HEK293T (cell line): ENCODE measurements around the gene MYH14.
A peak's percentile ranks its signal among the peaks of the same experiment; 100 is the strongest.

ENCODE experiments used
- CTCF ChIA-PET: fragments of 350-600 bp; formaldehyde crosslinking; extraction: SDS; loops from one replicate; lab custom pipeline; 2021; ENCODE audit warnings: antibody characterized with exemption, inconsistent platforms; lab: Yijun Ruan, JAX
- POLR2A ChIA-PET: fragments of 350-600 bp; formaldehyde crosslinking; extraction: SDS; loops from one replicate; lab custom pipeline; 2020; ENCODE audit warnings: antibody characterized with exemption, inconsistent platforms; lab: Yijun Ruan, JAX
- DNase-seq: peaks from one replicate; pipeline ENCODE4 v3.0.0; 2012; ENCODE audit warnings: mixed read lengths; ENCODE audit errors: extremely low spot score
- ARNT ChIP-seq: fragments of 450-650 bp; IDR thresholded peaks from 2 replicates; pipeline ENCODE4 v1.6.1; 2017; ENCODE audit warnings: mild to moderate bottlenecking
- BHLHE40 ChIP-seq: fragments of 450-650 bp; IDR thresholded peaks from 2 replicates; pipeline ENCODE4 v1.6.1; 2016; ENCODE audit warnings: mild to moderate bottlenecking, moderate library complexity, borderline replicate concordance
- CTBP1 ChIP-seq: fragments of 450-650 bp; IDR thresholded peaks from 2 replicates; pipeline ENCODE4 v1.6.1; 2016; ENCODE audit warnings: borderline replicate concordance
- ELF4 ChIP-seq: fragments of 450-650 bp; IDR thresholded peaks from 2 replicates; pipeline ENCODE4 v1.6.1; 2017; ENCODE audit warnings: antibody characterized with exemption
- FOXA1 ChIP-seq: fragments of 450-650 bp; IDR thresholded peaks from 2 replicates; pipeline ENCODE4 v1.6.1; 2016; ENCODE audit warnings: mild to moderate bottlenecking
- FOXK2 ChIP-seq: fragments of 450-650 bp; IDR thresholded peaks from 2 replicates; pipeline ENCODE4 v1.6.1; 2016; ENCODE audit warnings: mild to moderate bottlenecking
- FOXM1 ChIP-seq: fragments of 450-650 bp; IDR thresholded peaks from 2 replicates; pipeline ENCODE4 v1.6.1; 2017; ENCODE audit warnings: mild to moderate bottlenecking, borderline replicate concordance
- HDGF ChIP-seq: fragments of 450-650 bp; IDR thresholded peaks from 2 replicates; pipeline ENCODE4 v1.6.1; 2017; ENCODE audit warnings: antibody characterized with exemption, borderline replicate concordance
- L3MBTL2 ChIP-seq: fragments of 450-650 bp; conservative IDR thresholded peaks from 2 replicates; pipeline ENCODE4 v1.6.1; 2016; ENCODE audit warnings: mild to moderate bottlenecking
- LEF1 ChIP-seq: fragments of 450-650 bp; IDR thresholded peaks from 2 replicates; pipeline ENCODE4 v1.6.1; 2017; ENCODE audit warnings: mild to moderate bottlenecking, borderline replicate concordance
- NFRKB ChIP-seq: fragments of 450-650 bp; IDR thresholded peaks from 2 replicates; pipeline ENCODE4 v1.6.1; 2016; ENCODE audit warnings: mild to moderate bottlenecking, moderate library complexity
- SP1 ChIP-seq: fragments of 450-650 bp; IDR thresholded peaks from 2 replicates; pipeline ENCODE4 v1.6.1; 2017
- SUZ12 ChIP-seq: fragments of 450-650 bp; IDR thresholded peaks from 2 replicates; pipeline ENCODE4 v1.6.1; 2016; ENCODE audit warnings: mild to moderate bottlenecking
- TARDBP ChIP-seq: fragments of 450-650 bp; IDR thresholded peaks from 2 replicates; pipeline ENCODE4 v1.6.1; 2016
- ZNF384 ChIP-seq: fragments of 450-650 bp; IDR thresholded peaks from 2 replicates; pipeline ENCODE4 v1.6.1; 2016
- TF ChIP-seq, protein P1 (sequence below): fragments of 450-650 bp; IDR thresholded peaks from 2 replicates; pipeline ENCODE4 v1.6.1; 2016

The MYH14 gene

DNA sequence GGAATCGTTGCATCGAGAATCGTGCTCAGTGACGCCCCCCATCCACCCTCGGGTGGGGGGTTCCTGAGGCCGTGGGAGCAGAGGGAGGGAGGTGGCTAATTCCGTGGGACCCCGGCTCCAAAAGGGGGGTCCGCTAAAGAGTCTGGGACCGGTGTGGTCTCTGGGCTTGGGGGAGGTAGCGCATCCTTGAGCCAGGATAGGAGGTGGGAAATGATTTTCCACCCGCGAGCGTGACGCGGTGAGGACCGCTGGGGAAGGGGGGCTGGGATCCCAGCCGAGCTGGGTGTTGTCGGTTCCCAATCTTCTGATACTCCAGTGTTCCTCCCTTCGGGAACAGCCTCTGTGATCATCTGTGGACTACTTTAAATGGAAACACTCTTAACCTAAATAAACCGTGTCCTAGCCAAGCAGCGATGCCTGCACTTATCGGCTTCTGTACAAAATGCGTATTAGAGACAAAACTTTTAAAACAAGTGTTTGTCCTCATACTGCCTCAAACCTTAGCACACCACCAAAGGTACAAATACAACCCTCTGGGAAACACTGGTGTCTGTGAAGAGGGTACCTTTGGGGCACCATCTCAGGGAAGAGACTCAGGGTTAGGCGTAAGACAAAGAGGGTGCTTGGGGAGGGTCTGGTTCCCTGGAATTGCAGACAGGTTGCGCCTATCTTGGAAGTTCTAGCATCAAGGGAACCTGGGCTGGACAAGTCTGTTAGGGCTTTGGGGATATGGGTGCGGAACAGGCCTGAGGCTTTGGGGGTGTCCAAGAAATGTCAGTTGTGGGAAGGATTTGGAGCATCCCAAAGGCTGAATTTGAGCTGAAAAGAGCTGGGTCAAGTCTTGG is 109.8 kb downstream of the MYH14 start:
- DNase-seq = no peak
- ChIA-PET POLR2A (interaction anchor here (1.1 to 1.3 kb wide), 2 partner anchors 9 to 20 kb away, joined by 3 to 5 read pairs; no protein-coding TSS in a partner anchor), CTCF (no interaction called here)
- no peak for TF ChIP-seq FOXM1
- no peak for TF ChIP-seq ELF4
- no peak for TF ChIP-seq HDGF
- no peak for TF ChIP-seq NFRKB
- TF ChIP-seq FOXA1 = no peak
- no peak for TF ChIP-seq BHLHE40
- TF ChIP-seq LEF1 = no peak
- TF ChIP-seq ZNF384 = no peak
- TF ChIP-seq, protein P1, sequence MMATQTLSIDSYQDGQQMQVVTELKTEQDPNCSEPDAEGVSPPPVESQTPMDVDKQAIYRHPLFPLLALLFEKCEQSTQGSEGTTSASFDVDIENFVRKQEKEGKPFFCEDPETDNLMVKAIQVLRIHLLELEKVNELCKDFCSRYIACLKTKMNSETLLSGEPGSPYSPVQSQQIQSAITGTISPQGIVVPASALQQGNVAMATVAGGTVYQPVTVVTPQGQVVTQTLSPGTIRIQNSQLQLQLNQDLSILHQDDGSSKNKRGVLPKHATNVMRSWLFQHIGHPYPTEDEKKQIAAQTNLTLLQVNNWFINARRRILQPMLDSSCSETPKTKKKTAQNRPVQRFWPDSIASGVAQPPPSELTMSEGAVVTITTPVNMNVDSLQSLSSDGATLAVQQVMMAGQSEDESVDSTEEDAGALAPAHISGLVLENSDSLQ = no peak
- TF ChIP-seq L3MBTL2 = no peak
- TF ChIP-seq TARDBP = no peak
- TF ChIP-seq FOXK2 = no peak
- TF ChIP-seq SUZ12 = no peak
- no peak for TF ChIP-seq SP1
- no peak for TF ChIP-seq ARNT
- no peak for TF ChIP-seq CTBP1

DNA sequence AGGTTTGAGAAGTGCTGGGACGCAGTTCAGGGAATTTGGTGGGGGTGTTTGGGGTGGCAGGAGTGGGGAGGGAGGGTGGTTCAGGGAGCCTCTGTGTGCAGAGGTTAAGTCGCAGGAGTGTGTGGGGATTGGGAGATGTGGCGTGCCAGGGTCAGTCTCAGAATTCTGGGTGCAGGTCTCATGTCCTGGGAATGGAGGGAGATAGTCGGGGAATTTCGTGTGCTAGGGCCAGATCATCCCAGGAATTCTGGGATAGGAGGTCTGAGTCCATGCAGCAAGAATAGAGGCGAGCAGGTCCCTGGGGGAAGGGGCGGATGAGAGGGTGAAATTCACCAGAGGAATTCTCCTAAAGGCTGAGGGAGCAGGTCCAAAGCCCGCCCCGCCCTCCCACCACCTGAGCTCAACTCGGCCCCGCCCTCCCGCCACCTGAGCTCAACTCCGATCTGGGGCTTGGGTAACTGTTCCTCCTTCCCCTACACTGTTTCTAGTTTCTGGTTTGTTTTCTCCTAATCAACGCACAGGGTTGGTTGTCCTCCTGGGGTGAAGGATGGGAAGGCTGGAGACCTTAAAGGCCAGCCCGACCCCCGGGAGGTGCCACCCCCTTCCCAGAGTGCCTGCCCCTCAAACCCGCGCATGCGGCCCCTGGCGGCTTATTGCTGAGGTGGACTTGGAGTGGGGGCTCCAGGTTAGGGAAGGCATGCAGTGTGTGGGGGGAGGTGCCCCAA is 110.6 kb downstream of the MYH14 start:
- ChIA-PET CTCF (no interaction called here), POLR2A (no interaction called here)
- no peak for DNase-seq
- TF ChIP-seq, protein P1 = no peak
- TF ChIP-seq FOXM1 = no peak
- TF ChIP-seq ARNT = no peak
- no peak for TF ChIP-seq L3MBTL2
- no peak for TF ChIP-seq TARDBP
- TF ChIP-seq FOXA1 = no peak
- TF ChIP-seq SUZ12 = no peak
- TF ChIP-seq SP1 = no peak
- no peak for TF ChIP-seq ELF4
- no peak for TF ChIP-seq FOXK2
- no peak for TF ChIP-seq LEF1
- no peak for TF ChIP-seq NFRKB
- TF ChIP-seq HDGF = no peak

DNA sequence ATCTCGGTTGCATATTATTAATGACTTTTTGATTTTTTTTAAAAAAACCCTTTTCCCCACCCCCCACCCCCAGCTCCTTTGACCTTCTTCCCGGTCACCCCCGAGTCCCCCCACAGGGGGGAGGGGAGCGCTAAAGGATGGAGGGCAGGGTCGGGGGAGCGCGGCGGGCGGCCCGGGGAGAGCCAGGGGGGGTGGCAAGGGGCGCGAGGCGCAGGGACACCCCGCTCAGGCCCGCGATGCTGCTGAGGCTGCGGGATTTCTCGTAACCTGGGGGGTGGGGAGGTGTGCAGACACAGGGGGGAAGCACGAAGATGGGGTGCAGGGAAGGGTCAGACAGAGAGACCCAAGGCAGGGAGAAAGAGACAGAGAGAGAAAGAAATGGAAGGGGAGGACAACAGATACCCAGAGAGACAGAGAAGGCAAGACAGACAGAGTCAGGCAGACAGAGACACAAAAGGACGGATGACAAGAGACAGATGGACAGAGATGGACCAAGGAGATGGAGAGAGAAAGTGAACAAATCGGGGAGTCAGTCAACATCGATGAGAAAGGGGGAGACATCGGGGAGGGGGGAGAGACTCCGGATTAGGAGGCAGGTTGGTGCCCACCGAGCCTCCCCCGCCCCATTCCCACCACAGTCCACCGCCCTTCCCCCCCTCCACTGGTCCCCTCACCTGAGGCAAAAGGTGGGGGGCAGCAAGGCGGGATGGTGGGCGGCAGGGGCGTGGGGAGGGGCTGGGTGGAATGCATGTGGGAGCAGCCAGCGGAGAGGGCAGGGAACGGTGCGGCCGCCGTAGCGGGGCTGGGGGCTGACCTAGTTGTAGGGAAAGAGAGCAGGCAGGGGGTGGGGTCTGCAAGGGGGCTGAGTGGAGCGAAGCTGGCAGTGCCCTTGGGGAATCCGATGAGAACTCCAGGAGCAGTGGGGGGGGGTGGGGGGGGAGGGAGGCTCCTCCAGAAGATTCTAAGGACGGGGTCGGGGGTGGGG is 111.6 kb downstream of the MYH14 start:
- ChIA-PET CTCF (interaction anchor here (1.0 to 1.8 kb wide), 2 partner anchors 8 to 14 kb away, joined by 4 to 5 read pairs; partner anchors contain the start of gene KCNC3), POLR2A (interaction anchor here (1.0 to 1.6 kb wide), 4 partner anchors 9 to 27 kb away, joined by 3 to 12 read pairs (median 4); partner anchors contain the start of gene KCNC3)
- TF ChIP-seq NFRKB (no peak), SP1 (no peak), TARDBP (no peak)
- no peak for DNase-seq

DNA sequence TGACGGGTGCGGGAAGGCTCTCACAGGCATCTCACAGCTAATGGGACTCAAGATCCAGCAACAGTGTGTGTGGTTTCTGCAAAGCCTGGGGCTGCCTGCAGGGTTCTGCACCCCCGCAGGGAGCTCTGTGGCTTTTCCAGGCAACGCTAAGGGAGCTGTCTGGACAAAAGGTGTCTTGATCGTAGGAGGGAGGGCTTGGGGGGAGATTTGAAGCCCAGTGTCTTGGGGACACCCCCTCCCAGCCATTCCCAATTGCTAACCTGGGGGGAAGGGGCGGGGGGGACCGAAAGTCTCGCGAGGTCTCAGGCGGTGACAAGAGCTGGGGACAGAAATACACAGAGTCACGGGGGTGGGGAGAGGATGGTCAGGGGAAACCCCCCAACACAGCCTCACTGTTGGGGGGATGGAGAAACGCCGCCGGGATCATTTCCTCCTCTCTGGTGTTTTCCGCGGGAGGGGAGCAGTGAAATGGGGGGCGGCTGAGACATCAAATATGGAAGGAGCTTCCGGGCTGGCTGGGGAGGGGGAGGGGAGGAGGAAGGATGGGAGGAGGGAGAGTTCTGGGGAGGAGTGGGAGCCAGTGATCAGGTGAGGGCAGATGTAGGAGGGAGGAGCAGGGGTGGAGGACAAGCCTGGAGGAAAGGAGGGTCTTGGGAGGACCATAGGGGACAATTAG is 112.5 kb downstream of the MYH14 start:
- peak; percentile 56 for DNase-seq
- no peak for TF ChIP-seq ARNT
- no peak for TF ChIP-seq FOXK2
- TF ChIP-seq, protein P1 = peak; percentile 81
- TF ChIP-seq TARDBP = no peak
- CTCF ChIA-PET = interaction anchor here (0.9 to 1.8 kb wide), 3 partner anchors 9 to 13 kb away, joined by 4 to 5 read pairs (median 4); partner anchors contain the start of gene KCNC3
- POLR2A ChIA-PET = interaction anchor here (0.5 to 1.6 kb wide), 7 partner anchors 8 to 28 kb away, joined by 3 to 12 read pairs (median 4); partner anchors contain the start of gene KCNC3

DNA sequence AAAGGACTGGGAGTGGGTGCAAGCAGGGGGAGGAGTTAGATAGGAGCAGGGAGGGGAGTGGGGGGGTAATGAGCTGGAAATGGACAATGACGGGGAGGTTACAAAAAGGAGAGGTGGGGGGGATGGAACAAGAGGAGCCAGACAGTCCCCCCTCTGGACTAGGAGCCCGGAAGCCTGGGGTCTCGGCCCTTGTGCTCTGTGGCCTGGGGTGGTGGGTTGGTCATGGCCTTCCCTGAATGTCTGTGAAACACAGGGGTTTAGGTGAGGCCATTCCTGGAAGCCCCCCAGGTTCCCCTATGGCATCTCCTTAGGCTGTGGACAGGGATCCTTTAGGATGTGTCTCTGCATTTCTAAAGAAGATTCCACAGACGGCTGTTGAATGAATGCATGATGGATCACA is 113.7 kb downstream of the MYH14 start:
- DNase-seq = no peak
- ChIA-PET CTCF (interaction anchor here (1.8 kb wide), 1 partner anchor 12 kb away, joined by 5 read pairs; the partner anchor contains the start of gene KCNC3), POLR2A (interaction anchor here (1.3 kb wide), 1 partner anchor 8 kb away, joined by 7 read pairs; no protein-coding TSS in a partner anchor)
- TF ChIP-seq ZNF384 = no peak
- TF ChIP-seq FOXA1 = no peak
- TF ChIP-seq SP1 = no peak
- no peak for TF ChIP-seq ELF4
